Measurements from ENCODE around the gene RET.

- no peak for TF ChIP-seq ZNF274 (IDR thresholded peaks at IDR 0.05; ENCODE audit: low read depth, low read length)
- TF ChIP-seq SUZ12 (IDR thresholded peaks at IDR 0.05; ENCODE audit: extremely low read depth, insufficient read depth, insufficient read length), result no peak
Observed at GRCh38 chr10:43170491-43170890, 93.6 kb downstream of the RET start.
